Neural cell (in vitro differentiated cells): ENCODE measurements around the gene ZNF207. TPM values are rescaled to one million over a fixed set of nuclear protein-coding genes. Genes with fewer than 3 reads are reported as not detected.

Experiments used
- H2AFZ ChIP-seq: fragments of 200-600, 300-800 bp; sonication (generic), shearing (Covaris generic); 2 replicates; pipeline ENCODE4 v1.6.0; 2014; ENCODE audit warnings: low read depth, mild to moderate bottlenecking, antibody characterized with exemption, low read length, moderate library complexity
- H3F3A ChIP-seq: fragments of 200-600 bp; shearing (Covaris generic); 2 replicates; pipeline ENCODE4 v1.6.1; 2016; ENCODE audit warnings: mild to moderate bottlenecking, moderate library complexity, mixed read lengths, antibody characterized with exemption, low read length; ENCODE audit not compliant: insufficient read depth, poor library complexity, severe bottlenecking
- H3K27ac ChIP-seq: fragments of 200-600, 300-800 bp; sonication (generic), shearing (Covaris generic); 2 replicates; pipeline ENCODE4 v1.5.1; 2014; ENCODE audit warnings: mild to moderate bottlenecking, low read length, moderate library complexity
- H3K27me3 ChIP-seq: fragments of 300-800, 200-600 bp; sonication (generic), shearing (Covaris generic); 2 replicates; pipeline ENCODE4 v1.6.0; 2014; ENCODE audit warnings: mild to moderate bottlenecking, low read depth, low read length, moderate library complexity; ENCODE audit not compliant: insufficient read depth
- H3K36me3 ChIP-seq: fragments of 300-800, 200-600 bp; sonication (generic), shearing (Covaris generic); 2 replicates; pipeline ENCODE4 v1.5.1; 2014; ENCODE audit warnings: mild to moderate bottlenecking, antibody characterized with exemption, low read length, moderate library complexity; ENCODE audit not compliant: insufficient read depth
- H3K4me2 ChIP-seq: fragments of 300-800, 200-600 bp; sonication (generic), shearing (Covaris generic); 2 replicates; pipeline ENCODE4 v1.6.0; 2014; ENCODE audit warnings: mild to moderate bottlenecking, low read length
- H3K4me3 ChIP-seq: fragments of 300-800, 200-600 bp; sonication (generic), shearing (Covaris generic); 2 replicates; pipeline ENCODE4 v1.5.1; 2014; ENCODE audit warnings: mild to moderate bottlenecking, low read length, moderate library complexity
- H3K79me2 ChIP-seq: fragments of 200-600 bp; shearing (Covaris generic); replicated peaks from 2 replicates; pipeline ENCODE4 v1.6.0; 2014; ENCODE audit warnings: mild to moderate bottlenecking, low read length, moderate library complexity; ENCODE audit not compliant: insufficient read depth
- H3K9ac ChIP-seq: fragments of 300-800, 200-600 bp; sonication (generic), shearing (Covaris generic); 2 replicates; pipeline ENCODE4 v1.6.1; 2016; ENCODE audit warnings: mild to moderate bottlenecking, low read length, mixed read lengths
- H3K9me2 ChIP-seq: fragments of 200-600 bp; shearing (Covaris generic); 2 replicates; pipeline ENCODE4 v1.6.1; 2016; ENCODE audit warnings: mild to moderate bottlenecking, low read length, mixed read lengths; ENCODE audit not compliant: insufficient read depth
- H3K9me3 ChIP-seq: fragments of 200-600, 300-800 bp; sonication (generic), shearing (Covaris generic); 2 replicates; pipeline ENCODE4 v1.6.1; 2016; ENCODE audit warnings: mild to moderate bottlenecking, mixed run types, low read length, moderate library complexity, mixed read lengths
- H4K20me1 ChIP-seq: fragments of 200-600 bp; shearing (Covaris generic); 2 replicates; pipeline ENCODE4 v1.6.1; 2016; ENCODE audit warnings: mild to moderate bottlenecking, mixed run types; ENCODE audit not compliant: insufficient read depth
- CTCF ChIP-seq: fragments of 450-650 bp; IDR thresholded peaks from 2 replicates; pipeline ENCODE4 v1.5.1; 2014; ENCODE audit warnings: antibody characterized with exemption, mild to moderate bottlenecking, moderate library complexity; ENCODE audit not compliant: poor library complexity, severe bottlenecking
- EP300 ChIP-seq: fragments of 450-650 bp; conservative IDR thresholded peaks from 2 replicates; pipeline ENCODE4 v1.6.1; 2014; ENCODE audit warnings: antibody characterized with exemption, mild to moderate bottlenecking, moderate library complexity; ENCODE audit not compliant: poor library complexity, severe bottlenecking
- EZH2 ChIP-seq: fragments of 200-600, 300-800 bp; shearing (Covaris generic), sonication (generic); IDR thresholded peaks from 2 replicates; pipeline ENCODE4 v1.6.1; 2014; ENCODE audit warnings: antibody characterized with exemption, low read length, borderline replicate concordance, mild to moderate bottlenecking; ENCODE audit not compliant: insufficient read depth, poor library complexity, severe bottlenecking
- MXI1 ChIP-seq: fragments of 450-650 bp; conservative IDR thresholded peaks from 2 replicates; pipeline ENCODE4 v1.6.1; 2014; ENCODE audit warnings: antibody characterized with exemption, mild to moderate bottlenecking; ENCODE audit not compliant: poor library complexity, severe bottlenecking
- POLR2AphosphoS5 ChIP-seq: IDR thresholded peaks from 2 replicates; pipeline ENCODE4 v1.6.1; 2012
- RAD21 ChIP-seq: fragments of 450-650 bp; conservative IDR thresholded peaks from 2 replicates; pipeline ENCODE4 v1.6.1; 2014; ENCODE audit warnings: antibody characterized with exemption, mild to moderate bottlenecking, moderate library complexity
- SMC3 ChIP-seq: fragments of 450-650 bp; conservative IDR thresholded peaks from 2 replicates; pipeline ENCODE4 v1.6.1; 2014; ENCODE audit warnings: antibody characterized with exemption, mild to moderate bottlenecking, moderate library complexity; ENCODE audit not compliant: poor library complexity
- TAF1 ChIP-seq: IDR thresholded peaks from 2 replicates; pipeline ENCODE4 v1.6.1; 2012; ENCODE audit warnings: low read depth
- polyA plus RNA-seq: library from polyadenylated mRNA; depleted of rRNA; stranded (reverse); fragments of >200 nt; gene quantifications from 2 replicates; pipeline ENCODE4 v1.2.3, GENCODE V29; 2014
- TF ChIP-seq, protein P1 (sequence below): IDR thresholded peaks from 2 replicates; pipeline ENCODE4 v1.6.1; 2012; ENCODE audit warnings: borderline replicate concordance

The ZNF207 gene
- polyA plus RNA-seq, 1 donor from 2014 or later: 188 TPM

GRCh38 chr17:32333187-32333586 lies 16.8 kb upstream of the ZNF207 start:
- no peaks in the 10 kb centered on the region for H3F3A ChIP-seq

GRCh38 chr17:32335046-32335445 lies 14.9 kb upstream of the ZNF207 start:
- Histone ChIP-seq H3K27me3 (no peaks in the 10 kb centered on the region), H3K9me3 (no peaks in the 10 kb centered on the region), H4K20me1 (no peaks in the 10 kb centered on the region), H3K9ac (no peak overlapping the region), H3K36me3 (peaks cover 10% of the 10 kb centered on the region), H3K27ac (no peak overlapping the region), H3K4me3 (no peak overlapping the region), H3K79me2 (no peaks in the 10 kb centered on the region), H3K9me2 (no peaks in the 10 kb centered on the region), H2AFZ (no peak overlapping the region), H3K4me2 (no peak overlapping the region), H3F3A (no peaks in the 10 kb centered on the region)
- no peak for TF ChIP-seq RAD21

More at GRCh38 chr17:32333187-32333586, 16.8 kb upstream of the ZNF207 start:
- Histone ChIP-seq H3K27ac (no peak overlapping the region), H3K9me3 (no peaks in the 10 kb centered on the region), H3K79me2 (no peaks in the 10 kb centered on the region), H3K4me2 (no peak overlapping the region), H3K9me2 (no peaks in the 10 kb centered on the region), H3K4me3 (no peak overlapping the region), H3K27me3 (no peaks in the 10 kb centered on the region), H3K36me3 (peaks cover 10% of the 10 kb centered on the region), H4K20me1 (no peaks in the 10 kb centered on the region), H3K9ac (no peak overlapping the region), H2AFZ (no peak overlapping the region)
- TF ChIP-seq MXI1: no peak
- no peak for TF ChIP-seq TAF1
- TF ChIP-seq POLR2AphosphoS5: no peak
- TF ChIP-seq, protein P1, sequence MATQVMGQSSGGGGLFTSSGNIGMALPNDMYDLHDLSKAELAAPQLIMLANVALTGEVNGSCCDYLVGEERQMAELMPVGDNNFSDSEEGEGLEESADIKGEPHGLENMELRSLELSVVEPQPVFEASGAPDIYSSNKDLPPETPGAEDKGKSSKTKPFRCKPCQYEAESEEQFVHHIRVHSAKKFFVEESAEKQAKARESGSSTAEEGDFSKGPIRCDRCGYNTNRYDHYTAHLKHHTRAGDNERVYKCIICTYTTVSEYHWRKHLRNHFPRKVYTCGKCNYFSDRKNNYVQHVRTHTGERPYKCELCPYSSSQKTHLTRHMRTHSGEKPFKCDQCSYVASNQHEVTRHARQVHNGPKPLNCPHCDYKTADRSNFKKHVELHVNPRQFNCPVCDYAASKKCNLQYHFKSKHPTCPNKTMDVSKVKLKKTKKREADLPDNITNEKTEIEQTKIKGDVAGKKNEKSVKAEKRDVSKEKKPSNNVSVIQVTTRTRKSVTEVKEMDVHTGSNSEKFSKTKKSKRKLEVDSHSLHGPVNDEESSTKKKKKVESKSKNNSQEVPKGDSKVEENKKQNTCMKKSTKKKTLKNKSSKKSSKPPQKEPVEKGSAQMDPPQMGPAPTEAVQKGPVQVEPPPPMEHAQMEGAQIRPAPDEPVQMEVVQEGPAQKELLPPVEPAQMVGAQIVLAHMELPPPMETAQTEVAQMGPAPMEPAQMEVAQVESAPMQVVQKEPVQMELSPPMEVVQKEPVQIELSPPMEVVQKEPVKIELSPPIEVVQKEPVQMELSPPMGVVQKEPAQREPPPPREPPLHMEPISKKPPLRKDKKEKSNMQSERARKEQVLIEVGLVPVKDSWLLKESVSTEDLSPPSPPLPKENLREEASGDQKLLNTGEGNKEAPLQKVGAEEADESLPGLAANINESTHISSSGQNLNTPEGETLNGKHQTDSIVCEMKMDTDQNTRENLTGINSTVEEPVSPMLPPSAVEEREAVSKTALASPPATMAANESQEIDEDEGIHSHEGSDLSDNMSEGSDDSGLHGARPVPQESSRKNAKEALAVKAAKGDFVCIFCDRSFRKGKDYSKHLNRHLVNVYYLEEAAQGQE: no peak
- TF ChIP-seq EZH2: no peak
- TF ChIP-seq CTCF: no peak
- TF ChIP-seq RAD21: no peak
- TF ChIP-seq SMC3: no peak
- TF ChIP-seq EP300: no peak

- no peaks in the 10 kb centered on the region for H3K79me2 ChIP-seq
- H3K9ac ChIP-seq: no peak overlapping the region
- no peak overlapping the region for H3K4me3 ChIP-seq
- no peak overlapping the region for H3K4me2 ChIP-seq
- no peak overlapping the region for H2AFZ ChIP-seq
- H3K27me3 ChIP-seq: no peaks in the 10 kb centered on the region
- no peaks in the 10 kb centered on the region for H3K9me3 ChIP-seq
- H3K36me3 ChIP-seq: peaks cover 10% of the 10 kb centered on the region
- H3K27ac ChIP-seq: no peak overlapping the region
- TF ChIP-seq EP300 (no peak), SMC3 (no peak), MXI1 (no peak), RAD21 (no peak), EZH2 (no peak), CTCF (no peak), POLR2AphosphoS5 (no peak), TAF1 (no peak)
- TF ChIP-seq, protein P1: no peak
- H3K9me2 ChIP-seq: no peaks in the 10 kb centered on the region
- H3F3A ChIP-seq: no peaks in the 10 kb centered on the region
- no peaks in the 10 kb centered on the region for H4K20me1 ChIP-seq
Measured at GRCh38 chr17:32335687-32336086, 14.3 kb upstream of the ZNF207 start.
